ENCODE measurements around the gene DOCK2.

DOCK2 gene

GRCh38 chr5:169875731-169876130 lies 238.7 kb downstream of the DOCK2 start:
- TF ChIP-seq, protein P1, sequence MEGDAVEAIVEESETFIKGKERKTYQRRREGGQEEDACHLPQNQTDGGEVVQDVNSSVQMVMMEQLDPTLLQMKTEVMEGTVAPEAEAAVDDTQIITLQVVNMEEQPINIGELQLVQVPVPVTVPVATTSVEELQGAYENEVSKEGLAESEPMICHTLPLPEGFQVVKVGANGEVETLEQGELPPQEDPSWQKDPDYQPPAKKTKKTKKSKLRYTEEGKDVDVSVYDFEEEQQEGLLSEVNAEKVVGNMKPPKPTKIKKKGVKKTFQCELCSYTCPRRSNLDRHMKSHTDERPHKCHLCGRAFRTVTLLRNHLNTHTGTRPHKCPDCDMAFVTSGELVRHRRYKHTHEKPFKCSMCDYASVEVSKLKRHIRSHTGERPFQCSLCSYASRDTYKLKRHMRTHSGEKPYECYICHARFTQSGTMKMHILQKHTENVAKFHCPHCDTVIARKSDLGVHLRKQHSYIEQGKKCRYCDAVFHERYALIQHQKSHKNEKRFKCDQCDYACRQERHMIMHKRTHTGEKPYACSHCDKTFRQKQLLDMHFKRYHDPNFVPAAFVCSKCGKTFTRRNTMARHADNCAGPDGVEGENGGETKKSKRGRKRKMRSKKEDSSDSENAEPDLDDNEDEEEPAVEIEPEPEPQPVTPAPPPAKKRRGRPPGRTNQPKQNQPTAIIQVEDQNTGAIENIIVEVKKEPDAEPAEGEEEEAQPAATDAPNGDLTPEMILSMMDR (IDR thresholded peaks at IDR 0.05; ENCODE audit: low read depth, low read length) = no peak
- DNase-seq (ENCODE audit: extremely low read depth, low read depth) = no peak

DNA sequence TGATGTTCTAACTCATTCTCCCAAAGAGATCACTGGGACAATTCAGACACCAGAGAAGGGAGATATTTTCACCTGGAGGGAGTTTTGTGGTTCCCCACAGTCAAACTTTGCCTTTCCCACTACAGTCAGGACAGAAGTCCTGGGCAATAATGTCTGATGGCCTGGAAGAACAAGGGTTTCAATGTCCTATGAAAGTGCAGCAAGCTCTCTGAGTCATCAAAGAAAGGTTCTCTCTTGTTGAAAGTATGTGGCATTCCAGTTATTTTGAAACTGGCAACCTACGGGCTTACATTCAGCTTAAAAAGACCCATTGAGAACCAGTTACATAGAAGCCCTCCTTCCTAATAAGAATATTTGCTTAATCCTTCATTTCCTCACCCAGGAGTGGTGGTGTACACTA lies 239.3 kb downstream of the DOCK2 start:
- no peak for DNase-seq (ENCODE audit: extremely low read depth, low read depth)
- TF ChIP-seq, protein P1 (IDR thresholded peaks at IDR 0.05; ENCODE audit: low read depth, low read length) = no peak

DNA sequence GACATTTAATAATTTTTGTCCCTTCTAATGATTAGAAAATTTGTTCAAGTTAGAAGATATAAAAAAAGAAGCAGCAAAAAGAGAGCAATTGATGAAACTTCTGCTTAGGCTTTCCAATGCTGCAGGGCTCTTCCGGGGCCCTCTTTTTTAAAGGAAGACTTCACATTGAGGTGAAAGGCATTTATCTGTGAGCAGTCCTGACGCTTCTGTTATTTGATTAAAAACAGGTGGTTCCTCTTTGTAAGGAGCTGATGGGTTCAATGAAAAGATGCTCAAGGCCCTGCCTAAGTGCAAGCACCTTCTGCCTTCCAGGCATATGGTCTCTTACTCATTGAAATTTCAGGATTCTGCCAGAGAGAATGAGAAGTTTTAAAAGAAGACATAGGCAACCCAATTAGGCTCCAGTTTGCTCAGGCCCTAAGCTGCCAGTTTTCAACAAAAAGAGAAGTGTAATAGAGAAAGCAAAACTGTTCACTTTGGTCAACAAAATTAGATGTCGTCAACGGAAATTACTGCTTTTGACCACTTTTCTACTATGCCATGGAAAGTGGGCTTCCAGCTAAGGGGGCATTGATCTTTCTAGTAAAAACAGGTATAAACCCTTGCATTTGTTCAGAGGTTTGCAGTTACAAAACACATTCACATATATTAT lies 243.1 kb downstream of the DOCK2 start:
- DNase-seq (ENCODE audit: extremely low read depth, low read depth) = no peak
- TF ChIP-seq, protein P1 (IDR thresholded peaks at IDR 0.05; ENCODE audit: low read depth, low read length) = no peak

- TF ChIP-seq, protein P1 (IDR thresholded peaks at IDR 0.05; ENCODE audit: low read depth, low read length) = no peak
- no peak for DNase-seq (ENCODE audit: extremely low read depth, low read depth)
Observed at GRCh38 chr5:169880785-169881184, 243.7 kb downstream of the DOCK2 start.

- TF ChIP-seq, protein P1 (IDR thresholded peaks at IDR 0.05; ENCODE audit: low read depth, low read length) = no peak
- DNase-seq (ENCODE audit: extremely low read depth, low read depth) = no peak
Observed at GRCh38 chr5:169881702-169882303, 244.7 kb downstream of the DOCK2 start.

DNA sequence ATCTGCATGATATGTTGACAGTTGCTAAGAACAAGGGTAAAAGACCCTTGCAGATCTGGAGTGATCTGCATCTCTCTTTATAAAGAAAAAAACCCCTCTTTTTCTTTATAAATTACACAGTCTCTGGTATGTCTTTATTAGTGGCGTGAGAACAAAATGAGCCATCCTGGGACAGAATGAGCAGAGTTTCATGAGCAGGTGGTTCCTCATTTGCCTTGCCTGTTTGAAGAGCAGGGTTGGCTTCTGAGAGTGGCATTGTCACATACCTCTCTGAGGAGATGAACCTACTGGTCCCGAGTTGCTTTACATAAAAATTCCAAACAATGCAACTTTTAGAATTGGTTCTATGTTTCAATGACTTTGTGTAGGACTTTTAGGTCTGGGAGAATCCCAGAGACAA lies 249.0 kb downstream of the DOCK2 start:
- DNase-seq (ENCODE audit: extremely low read depth, low read depth) = no peak
- TF ChIP-seq, protein P1 (IDR thresholded peaks at IDR 0.05; ENCODE audit: low read depth, low read length) = no peak

GRCh38 chr5:169886677-169887076 lies 249.6 kb downstream of the DOCK2 start:
- TF ChIP-seq, protein P1 (IDR thresholded peaks at IDR 0.05; ENCODE audit: low read depth, low read length) = no peak

More at GRCh38 chr5:169886677-169887076, 249.6 kb downstream of the DOCK2 start:
- DNase-seq (ENCODE audit: extremely low read depth, low read depth) = no peak
